HUES48 (cell line): ENCODE data around the gene CAMSAP1.

ENCODE experiments used
- H3K27ac ChIP-seq: one replicate; pipeline ENCODE4 v1.7.0; 2013; ENCODE audit warnings: low read depth, low read length, inconsistent platforms
- H3K27me3 ChIP-seq: 2 replicates; pipeline ENCODE4 v1.6.1; 2013; ENCODE audit warnings: mild to moderate bottlenecking, low read length; ENCODE audit not compliant: control insufficient read depth, insufficient read depth
- H3K36me3 ChIP-seq: 2 replicates; pipeline ENCODE4 v1.6.1; 2013; ENCODE audit warnings: low read length; ENCODE audit not compliant: control insufficient read depth, insufficient read depth
- H3K4me1 ChIP-seq: 2 replicates; pipeline ENCODE4 v1.6.1; 2013; ENCODE audit warnings: mild to moderate bottlenecking, low read length; ENCODE audit not compliant: control insufficient read depth, insufficient read depth
- H3K4me3 ChIP-seq: 2 replicates; pipeline ENCODE4 v1.5.1; 2013; ENCODE audit warnings: mild to moderate bottlenecking, low read depth, low read length
- H3K9ac ChIP-seq: 2 replicates; pipeline ENCODE4 v1.6.1; 2013; ENCODE audit warnings: mild to moderate bottlenecking, low read depth, low read length, moderate library complexity
- H3K9me3 ChIP-seq: 2 replicates; pipeline ENCODE4 v1.6.1; 2013; ENCODE audit warnings: low read length; ENCODE audit not compliant: control insufficient read depth, insufficient read depth

Gene CAMSAP1

DNA sequence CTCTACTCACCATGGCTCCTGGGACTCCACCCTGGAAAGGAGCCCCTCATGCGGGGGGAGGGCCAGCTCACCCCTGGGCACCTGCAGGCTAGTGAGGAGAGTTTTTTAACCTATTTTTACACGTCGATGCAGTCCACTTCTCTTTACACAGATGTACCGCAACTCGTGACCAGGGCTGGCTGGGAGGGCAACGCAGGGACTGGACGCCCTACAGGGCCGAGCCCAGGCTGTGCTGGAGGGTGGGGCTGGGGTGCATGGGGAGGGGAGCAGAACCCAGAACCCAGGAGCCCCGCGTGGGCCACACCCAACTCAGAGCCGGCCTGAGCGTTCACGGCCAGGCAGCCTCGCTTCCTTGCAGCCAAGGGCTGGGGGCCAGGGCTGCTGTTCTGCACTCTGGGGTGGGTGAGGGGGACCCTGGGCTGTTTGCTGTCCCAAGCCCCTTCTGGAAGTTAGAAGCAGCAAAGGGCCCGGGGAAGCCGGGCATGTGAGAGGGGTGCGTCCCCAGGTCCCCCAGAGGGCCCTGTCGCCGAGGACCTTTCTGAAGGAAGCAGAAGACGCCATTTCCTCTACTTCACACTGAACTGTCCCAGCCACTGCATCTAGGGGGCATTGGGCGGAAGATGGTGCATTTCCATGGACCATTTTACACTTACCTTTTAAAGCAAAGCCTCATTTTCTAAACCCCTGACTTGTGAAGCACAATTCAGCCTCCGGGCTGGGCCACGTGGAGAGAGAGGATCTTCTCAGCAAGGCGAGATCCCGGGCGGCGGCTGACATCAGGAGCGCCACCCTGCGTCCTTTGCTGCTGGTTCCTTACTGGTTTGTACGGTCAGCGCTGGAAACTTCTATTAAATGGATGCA lies 114.8 kb downstream of the CAMSAP1 start:
- no peaks in the 10 kb centered on the region for H3K4me1 ChIP-seq

GRCh38 chr9:135791431-135792267 lies 115.7 kb downstream of the CAMSAP1 start:
- H3K4me3 ChIP-seq, result no peak overlapping the region
- no peak overlapping the region for H3K9ac ChIP-seq
- no peak overlapping the region for H3K27ac ChIP-seq
- H3K36me3 ChIP-seq, result no peaks in the 10 kb centered on the region
- no peaks in the 10 kb centered on the region for H3K4me1 ChIP-seq
- H3K27me3 ChIP-seq, result no peaks in the 10 kb centered on the region
- H3K9me3 ChIP-seq, result no peaks in the 10 kb centered on the region

More for the DNA sequence above, 114.8 kb downstream of the CAMSAP1 start:
- H3K36me3 ChIP-seq, result no peaks in the 10 kb centered on the region
- no peaks in the 10 kb centered on the region for H3K27me3 ChIP-seq
- no peaks in the 10 kb centered on the region for H3K9me3 ChIP-seq
- H3K27ac ChIP-seq, result no peak overlapping the region
- no peak overlapping the region for H3K9ac ChIP-seq
- H3K4me3 ChIP-seq, result no peak overlapping the region

- H3K27ac ChIP-seq, result no peak overlapping the region
- no peaks in the 10 kb centered on the region for H3K27me3 ChIP-seq
- H3K4me1 ChIP-seq, result no peaks in the 10 kb centered on the region
- H3K9me3 ChIP-seq, result no peaks in the 10 kb centered on the region
- H3K36me3 ChIP-seq, result no peaks in the 10 kb centered on the region
- no peak overlapping the region for H3K9ac ChIP-seq
- no peak overlapping the region for H3K4me3 ChIP-seq
These were observed 116.5 kb downstream of the CAMSAP1 start for GRCh38 chr9:135790850-135791249.

GRCh38 chr9:135790356-135790755 lies 117.0 kb downstream of the CAMSAP1 start:
- Histone ChIP-seq H3K27ac (no peak overlapping the region), H3K9ac (no peak overlapping the region), H3K4me1 (no peaks in the 10 kb centered on the region), H3K36me3 (no peaks in the 10 kb centered on the region), H3K4me3 (no peak overlapping the region), H3K27me3 (no peaks in the 10 kb centered on the region), H3K9me3 (no peaks in the 10 kb centered on the region)

DNA sequence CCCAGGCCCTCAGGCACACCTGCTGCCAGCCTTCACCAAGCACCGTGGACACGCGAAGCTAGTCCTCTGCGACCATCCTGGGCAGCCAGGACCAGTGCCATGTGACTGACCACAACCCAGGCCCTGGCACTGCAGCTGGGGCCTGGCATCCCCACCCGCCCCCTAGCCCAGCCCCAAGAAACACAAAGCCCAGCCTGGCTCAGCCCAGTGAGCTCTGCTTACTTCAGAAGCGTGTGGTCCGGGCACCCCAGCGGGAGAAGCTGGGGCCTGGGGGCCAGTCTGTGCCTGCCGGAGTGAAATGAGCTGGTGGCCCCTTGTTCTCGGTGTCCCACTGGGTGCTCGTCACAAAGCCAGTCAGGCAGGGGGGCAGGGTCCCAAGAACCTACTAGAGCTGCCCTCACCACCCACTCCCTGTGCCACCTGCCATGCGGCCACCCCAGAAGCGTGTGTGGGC lies 117.5 kb downstream of the CAMSAP1 start:
- no peaks in the 10 kb centered on the region for H3K36me3 ChIP-seq
- H3K27ac ChIP-seq, result no peak overlapping the region
- no peaks in the 10 kb centered on the region for H3K4me1 ChIP-seq
- no peak overlapping the region for H3K9ac ChIP-seq
- no peaks in the 10 kb centered on the region for H3K9me3 ChIP-seq
- H3K27me3 ChIP-seq, result no peaks in the 10 kb centered on the region
- H3K4me3 ChIP-seq, result no peak overlapping the region

GRCh38 chr9:135788576-135789300 lies 118.6 kb downstream of the CAMSAP1 start:
- H3K36me3 ChIP-seq, result no peaks in the 10 kb centered on the region
- no peak overlapping the region for H3K27ac ChIP-seq

GRCh38 chr9:135787776-135788575 lies 119.4 kb downstream of the CAMSAP1 start:
- Histone ChIP-seq H3K27ac (no peak overlapping the region), H3K9me3 (no peaks in the 10 kb centered on the region), H3K27me3 (no peaks in the 10 kb centered on the region), H3K4me1 (no peaks in the 10 kb centered on the region), H3K9ac (no peak overlapping the region), H3K4me3 (no peak overlapping the region), H3K36me3 (no peaks in the 10 kb centered on the region)

More at GRCh38 chr9:135788576-135789300, 118.6 kb downstream of the CAMSAP1 start:
- Histone ChIP-seq H3K27me3 (no peaks in the 10 kb centered on the region), H3K4me3 (no peak overlapping the region), H3K4me1 (no peaks in the 10 kb centered on the region), H3K9me3 (no peaks in the 10 kb centered on the region), H3K9ac (no peak overlapping the region)

- H3K4me3 ChIP-seq, result no peak overlapping the region
- H3K36me3 ChIP-seq, result no peaks in the 10 kb centered on the region
- H3K4me1 ChIP-seq, result no peaks in the 10 kb centered on the region
- H3K9me3 ChIP-seq, result no peaks in the 10 kb centered on the region
- no peak overlapping the region for H3K27ac ChIP-seq
- H3K9ac ChIP-seq, result no peak overlapping the region
- H3K27me3 ChIP-seq, result no peaks in the 10 kb centered on the region
These were observed 120.0 kb downstream of the CAMSAP1 start for GRCh38 chr9:135787317-135787716.

- no peak overlapping the region for H3K4me3 ChIP-seq
- no peaks in the 10 kb centered on the region for H3K9me3 ChIP-seq
- no peaks in the 10 kb centered on the region for H3K27me3 ChIP-seq
- H3K27ac ChIP-seq, result no peak overlapping the region
- H3K9ac ChIP-seq, result no peak overlapping the region
- H3K36me3 ChIP-seq, result no peaks in the 10 kb centered on the region
- no peaks in the 10 kb centered on the region for H3K4me1 ChIP-seq
These were observed 121.1 kb downstream of the CAMSAP1 start for GRCh38 chr9:135786146-135786690.

DNA sequence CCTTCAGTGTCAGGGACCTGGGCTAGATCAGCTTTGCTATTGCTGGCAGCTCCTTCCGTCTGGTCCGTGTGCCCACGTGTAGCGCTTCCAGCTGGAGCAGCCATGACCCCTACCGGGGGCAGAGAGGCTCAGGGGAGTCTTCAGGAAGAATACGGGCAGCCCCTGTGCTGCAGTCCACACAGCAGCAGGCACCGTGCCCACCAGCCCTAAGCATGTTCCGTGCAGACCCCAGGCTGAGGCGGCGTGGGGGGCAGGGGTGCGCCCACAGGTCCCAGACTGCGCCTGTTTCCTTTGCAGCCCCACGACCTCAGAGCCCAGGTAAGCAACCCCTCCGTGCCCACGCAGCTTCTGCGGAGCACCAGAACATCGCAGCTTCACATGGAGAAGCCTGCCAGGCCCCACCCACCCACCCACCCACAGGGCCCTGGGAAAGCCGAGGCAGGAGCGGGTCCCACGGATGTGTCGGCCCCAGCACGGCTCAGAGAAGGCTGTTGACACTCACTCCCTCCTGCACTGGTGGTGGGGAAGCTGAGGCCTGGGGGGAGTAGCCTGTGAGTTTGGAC lies 122.3 kb downstream of the CAMSAP1 start:
- H3K27me3 ChIP-seq, result no peaks in the 10 kb centered on the region
- H3K36me3 ChIP-seq, result no peaks in the 10 kb centered on the region
- H3K27ac ChIP-seq, result no peak overlapping the region
- no peaks in the 10 kb centered on the region for H3K4me1 ChIP-seq
- no peaks in the 10 kb centered on the region for H3K9me3 ChIP-seq
- H3K4me3 ChIP-seq, result no peak overlapping the region
- H3K9ac ChIP-seq, result no peak overlapping the region
